ENCODE results near the gene CNIH3. TPM values are rescaled to one million over a fixed set of nuclear protein-coding genes. Genes with fewer than 3 reads are reported as not detected.

Gene CNIH3
- total RNA-seq, 1 experiment from 2014 or later: 1.8 TPM

DNA sequence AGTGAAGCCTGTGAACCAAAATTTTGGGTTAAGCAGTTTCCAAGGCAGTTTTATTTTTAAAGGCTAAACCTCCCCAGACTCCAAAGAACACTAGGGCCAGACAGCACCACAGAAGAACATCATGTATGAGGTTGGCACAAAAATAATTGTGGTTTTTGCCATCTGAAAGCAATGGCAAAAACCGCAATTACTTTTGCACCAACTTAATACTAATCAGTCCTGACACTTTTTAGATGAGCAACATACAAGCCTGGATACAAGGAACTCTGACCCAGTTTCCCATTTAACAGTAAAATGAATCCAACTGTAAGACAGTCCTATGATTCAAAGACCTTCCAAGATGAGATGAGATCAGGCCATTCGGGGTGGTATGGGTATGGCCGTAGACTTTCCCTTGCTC lies 46.8 kb downstream of the CNIH3 start:
- Histone ChIP-seq H3K4me1 (ENCODE audit: control insufficient read depth in 1 of 2, insufficient read depth in 2 of 2, low read length in 2 of 2) (no peaks in the 10 kb centered on the region), H3K9me2 (ENCODE audit: insufficient read depth) (no peaks in the 10 kb centered on the region), H4K20me1 (ENCODE audit: insufficient read depth) (no peaks in the 10 kb centered on the region), H3K4me3 (replicated peaks in 1 of 2; ENCODE audit: low read depth in 1 of 2, low read length in 2 of 2) (no peak overlapping the region), H2AFZ (ENCODE audit: low read depth, low read length, poor library complexity, severe bottlenecking) (no peak overlapping the region), H3K27me3 (ENCODE audit: insufficient read depth, low read length) (no peaks in the 10 kb centered on the region), H3K9me3 (ENCODE audit: control insufficient read depth in 1 of 2, insufficient read depth in 1 of 2, low read depth in 1 of 2, low read length in 2 of 2) (no peaks in the 10 kb centered on the region), H3K27ac (ENCODE audit: low read depth, low read length) (no peak overlapping the region), H3K4me2 (ENCODE audit: low read length) (no peak overlapping the region), H3K36me3 (ENCODE audit: control insufficient read depth in 1 of 2, insufficient read depth in 2 of 2, low read length in 2 of 2) (no peaks in the 10 kb centered on the region), H3K9ac (ENCODE audit: low read length) (no peak overlapping the region), H3K79me2 (ENCODE audit: insufficient read depth, low read length) (no peaks in the 10 kb centered on the region)
- DNase-seq (ENCODE audit: low read depth, low spot score): no peak
- POLR2A ChIA-PET: no interaction called here
- RAD21 ChIA-PET (ENCODE audit: low non-redundant PET in 1 of 2, low total read pairs in 2 of 2, uncharacterized antibody in 2 of 2, unreplicated experiment in 2 of 2): no interaction called here
- TF ChIP-seq SIN3A (IDR thresholded peaks at IDR 0.05; ENCODE audit: low read depth) (no peak), SP1 (IDR thresholded peaks at IDR 0.05; ENCODE audit: low read depth) (no peak), YY1 (IDR thresholded peaks at IDR 0.05; ENCODE audit: extremely low read depth, insufficient replicate concordance, low read depth, low read length) (no peak), ZFX (IDR thresholded peaks at IDR 0.05) (no peak), ELF1 (IDR thresholded peaks at IDR 0.05; ENCODE audit: borderline replicate concordance, low read depth) (no peak), ZNF274 (IDR thresholded peaks at IDR 0.05; ENCODE audit: low read depth, low read length) (no peak), POLR2A (IDR thresholded peaks at IDR 0.05; ENCODE audit: borderline replicate concordance, extremely low read depth, insufficient read depth, insufficient read length) (no peak), EGR1 (IDR thresholded peaks at IDR 0.05; ENCODE audit: low read depth) (no peak), RAD21 (IDR thresholded peaks at IDR 0.05; ENCODE audit: low read depth) (no peak), CBX3 (IDR thresholded peaks at IDR 0.05; ENCODE audit: low read depth) (no peak), EZH2 (IDR thresholded peaks at IDR 0.05) (no peak)
- TF ChIP-seq, protein P1, sequence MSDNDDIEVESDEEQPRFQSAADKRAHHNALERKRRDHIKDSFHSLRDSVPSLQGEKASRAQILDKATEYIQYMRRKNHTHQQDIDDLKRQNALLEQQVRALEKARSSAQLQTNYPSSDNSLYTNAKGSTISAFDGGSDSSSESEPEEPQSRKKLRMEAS (IDR thresholded peaks at IDR 0.05): no peak
- TF ChIP-seq, protein P2, sequence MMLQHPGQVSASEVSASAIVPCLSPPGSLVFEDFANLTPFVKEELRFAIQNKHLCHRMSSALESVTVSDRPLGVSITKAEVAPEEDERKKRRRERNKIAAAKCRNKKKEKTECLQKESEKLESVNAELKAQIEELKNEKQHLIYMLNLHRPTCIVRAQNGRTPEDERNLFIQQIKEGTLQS (IDR thresholded peaks at IDR 0.05): no peak
- CTCF ChIA-PET: interaction anchor here (1.0 to 1.5 kb wide), 2 partner anchors 11 to 188 kb away, joined by 3 to 5 read pairs; no protein-coding TSS in a partner anchor
- ATAC-seq: no peak
- no TSS peak for BruUV-seq (replicated peaks)
- intact Hi-C loops (cut with micrococcal nuclease): no loop called here

DNA sequence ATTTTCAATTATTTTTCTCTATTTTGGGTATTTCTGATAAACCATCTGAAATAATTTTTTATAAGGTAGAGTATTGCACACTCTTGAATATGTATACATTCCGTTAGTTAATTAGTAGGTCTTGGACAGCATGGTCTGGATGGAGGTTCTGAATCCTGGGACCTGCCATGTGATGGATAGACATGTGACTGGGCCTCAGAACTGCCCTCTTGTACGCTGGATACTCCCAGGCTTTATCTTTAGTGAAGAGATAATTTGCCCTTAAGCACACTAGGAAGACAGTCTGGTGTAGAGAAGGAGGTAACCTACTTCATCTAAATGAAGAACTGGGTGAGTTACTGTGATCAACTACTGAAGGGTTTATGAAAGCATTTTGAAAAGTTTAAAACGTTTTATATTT lies 48.9 kb downstream of the CNIH3 start:
- no peaks in the 10 kb centered on the region for H3K27me3 ChIP-seq (ENCODE audit: insufficient read depth, low read length)
- ATAC-seq: no peak
- BruUV-seq (replicated peaks): no TSS peak
- H3K9me2 ChIP-seq (ENCODE audit: insufficient read depth): no peaks in the 10 kb centered on the region
- H3K4me3 ChIP-seq (replicated peaks in 1 of 2; ENCODE audit: low read depth in 1 of 2, low read length in 2 of 2): no peak overlapping the region
- POLR2A ChIA-PET: no interaction called here
- H2AFZ ChIP-seq (ENCODE audit: low read depth, low read length, poor library complexity, severe bottlenecking): no peak overlapping the region
- H3K4me2 ChIP-seq (ENCODE audit: low read length): no peak overlapping the region
- no peaks in the 10 kb centered on the region for H3K4me1 ChIP-seq (ENCODE audit: control insufficient read depth in 1 of 2, insufficient read depth in 2 of 2, low read length in 2 of 2)
- CTCF ChIA-PET: no interaction called here
- RAD21 ChIA-PET (ENCODE audit: low non-redundant PET in 1 of 2, low total read pairs in 2 of 2, uncharacterized antibody in 2 of 2, unreplicated experiment in 2 of 2): no interaction called here
- intact Hi-C loops (cut with micrococcal nuclease): no loop called here
- no peak overlapping the region for H3K27ac ChIP-seq (ENCODE audit: low read depth, low read length)
- no peaks in the 10 kb centered on the region for H4K20me1 ChIP-seq (ENCODE audit: insufficient read depth)
- no peaks in the 10 kb centered on the region for H3K9me3 ChIP-seq (ENCODE audit: control insufficient read depth in 1 of 2, insufficient read depth in 1 of 2, low read depth in 1 of 2, low read length in 2 of 2)
- no peaks in the 10 kb centered on the region for H3K36me3 ChIP-seq (ENCODE audit: control insufficient read depth in 1 of 2, insufficient read depth in 2 of 2, low read length in 2 of 2)
- H3K9ac ChIP-seq (ENCODE audit: low read length): no peak overlapping the region
- H3K79me2 ChIP-seq (ENCODE audit: insufficient read depth, low read length): no peaks in the 10 kb centered on the region
- no peak for DNase-seq (ENCODE audit: low read depth, low spot score)
- TF ChIP-seq, protein P2 (IDR thresholded peaks at IDR 0.05): no peak
- TF ChIP-seq ZNF274 (IDR thresholded peaks at IDR 0.05; ENCODE audit: low read depth, low read length) (no peak), ELF1 (IDR thresholded peaks at IDR 0.05; ENCODE audit: borderline replicate concordance, low read depth) (no peak), EZH2 (IDR thresholded peaks at IDR 0.05) (no peak), SIN3A (IDR thresholded peaks at IDR 0.05; ENCODE audit: low read depth) (no peak), EGR1 (IDR thresholded peaks at IDR 0.05; ENCODE audit: low read depth) (no peak), TCF7L2 (IDR thresholded peaks at IDR 0.05; ENCODE audit: borderline replicate concordance, extremely low read depth, insufficient read depth, insufficient read length) (no peak), POLR2AphosphoS5 (IDR thresholded peaks at IDR 0.05; ENCODE audit: low read depth, low read length) (no peak)
- TF ChIP-seq, protein P3, sequence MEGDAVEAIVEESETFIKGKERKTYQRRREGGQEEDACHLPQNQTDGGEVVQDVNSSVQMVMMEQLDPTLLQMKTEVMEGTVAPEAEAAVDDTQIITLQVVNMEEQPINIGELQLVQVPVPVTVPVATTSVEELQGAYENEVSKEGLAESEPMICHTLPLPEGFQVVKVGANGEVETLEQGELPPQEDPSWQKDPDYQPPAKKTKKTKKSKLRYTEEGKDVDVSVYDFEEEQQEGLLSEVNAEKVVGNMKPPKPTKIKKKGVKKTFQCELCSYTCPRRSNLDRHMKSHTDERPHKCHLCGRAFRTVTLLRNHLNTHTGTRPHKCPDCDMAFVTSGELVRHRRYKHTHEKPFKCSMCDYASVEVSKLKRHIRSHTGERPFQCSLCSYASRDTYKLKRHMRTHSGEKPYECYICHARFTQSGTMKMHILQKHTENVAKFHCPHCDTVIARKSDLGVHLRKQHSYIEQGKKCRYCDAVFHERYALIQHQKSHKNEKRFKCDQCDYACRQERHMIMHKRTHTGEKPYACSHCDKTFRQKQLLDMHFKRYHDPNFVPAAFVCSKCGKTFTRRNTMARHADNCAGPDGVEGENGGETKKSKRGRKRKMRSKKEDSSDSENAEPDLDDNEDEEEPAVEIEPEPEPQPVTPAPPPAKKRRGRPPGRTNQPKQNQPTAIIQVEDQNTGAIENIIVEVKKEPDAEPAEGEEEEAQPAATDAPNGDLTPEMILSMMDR (IDR thresholded peaks at IDR 0.05 in 2 of 3, conservative IDR thresholded peaks at IDR 0.05 in 1 of 3; ENCODE audit: borderline replicate concordance in 1 of 3, insufficient read depth in 1 of 3, low read depth in 2 of 3, low read length in 2 of 3): no peak
- TF ChIP-seq, protein P4, sequence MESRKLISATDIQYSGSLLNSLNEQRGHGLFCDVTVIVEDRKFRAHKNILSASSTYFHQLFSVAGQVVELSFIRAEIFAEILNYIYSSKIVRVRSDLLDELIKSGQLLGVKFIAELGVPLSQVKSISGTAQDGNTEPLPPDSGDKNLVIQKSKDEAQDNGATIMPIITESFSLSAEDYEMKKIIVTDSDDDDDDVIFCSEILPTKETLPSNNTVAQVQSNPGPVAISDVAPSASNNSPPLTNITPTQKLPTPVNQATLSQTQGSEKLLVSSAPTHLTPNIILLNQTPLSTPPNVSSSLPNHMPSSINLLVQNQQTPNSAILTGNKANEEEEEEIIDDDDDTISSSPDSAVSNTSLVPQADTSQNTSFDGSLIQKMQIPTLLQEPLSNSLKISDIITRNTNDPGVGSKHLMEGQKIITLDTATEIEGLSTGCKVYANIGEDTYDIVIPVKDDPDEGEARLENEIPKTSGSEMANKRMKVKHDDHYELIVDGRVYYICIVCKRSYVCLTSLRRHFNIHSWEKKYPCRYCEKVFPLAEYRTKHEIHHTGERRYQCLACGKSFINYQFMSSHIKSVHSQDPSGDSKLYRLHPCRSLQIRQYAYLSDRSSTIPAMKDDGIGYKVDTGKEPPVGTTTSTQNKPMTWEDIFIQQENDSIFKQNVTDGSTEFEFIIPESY (IDR thresholded peaks at IDR 0.05; ENCODE audit: extremely low read depth, insufficient replicate concordance, low read length): no peak

Data from HCT116 (cell line).